Measurements from ENCODE around the gene INPP4A.
A peak's percentile ranks its signal among the peaks of the same experiment; 100 is the strongest.

The INPP4A gene

DNA sequence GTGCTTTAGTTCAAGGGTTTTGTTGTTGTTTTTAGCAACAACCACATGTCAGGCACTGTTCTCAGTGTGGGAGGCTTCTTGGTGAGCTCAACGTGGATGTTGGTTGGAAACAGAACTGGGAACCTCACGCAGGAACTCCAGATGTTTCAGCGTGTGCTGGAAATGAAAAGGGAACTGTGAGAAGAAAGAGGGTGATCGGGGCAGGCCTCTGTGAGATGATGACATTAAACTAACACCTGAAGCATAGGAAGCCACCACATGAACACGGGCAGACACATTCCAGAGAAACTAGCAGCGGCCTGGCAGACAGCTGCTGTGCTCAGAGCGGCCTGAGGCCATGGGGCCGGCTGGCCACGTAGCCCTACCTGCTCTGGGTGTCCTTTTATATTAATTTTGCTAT lies 97.2 kb downstream of the INPP4A start:
- DNase-seq (ENCODE audit: low read depth) = no peak

DNA sequence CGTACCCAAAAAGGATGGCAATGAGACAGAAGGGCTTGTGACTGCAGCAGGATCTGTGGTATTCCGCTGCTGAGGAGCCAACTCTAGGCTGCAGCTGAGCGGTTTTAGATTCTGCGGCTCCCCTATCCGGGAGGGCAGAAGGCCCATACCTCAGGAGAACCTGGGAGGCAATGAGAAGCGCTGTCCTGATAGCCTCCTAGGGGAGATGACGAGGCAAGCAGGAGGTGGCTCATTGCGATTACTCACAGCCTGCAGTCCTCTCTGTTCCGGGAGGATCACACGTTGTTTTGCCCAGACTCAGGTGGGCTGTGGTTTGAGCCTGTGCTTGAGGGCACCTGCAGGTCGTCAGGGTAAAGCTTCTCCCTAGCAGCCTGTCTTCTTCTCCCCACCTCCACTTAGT lies 98.6 kb downstream of the INPP4A start:
- DNase-seq (ENCODE audit: low read depth) = no peak

DNA sequence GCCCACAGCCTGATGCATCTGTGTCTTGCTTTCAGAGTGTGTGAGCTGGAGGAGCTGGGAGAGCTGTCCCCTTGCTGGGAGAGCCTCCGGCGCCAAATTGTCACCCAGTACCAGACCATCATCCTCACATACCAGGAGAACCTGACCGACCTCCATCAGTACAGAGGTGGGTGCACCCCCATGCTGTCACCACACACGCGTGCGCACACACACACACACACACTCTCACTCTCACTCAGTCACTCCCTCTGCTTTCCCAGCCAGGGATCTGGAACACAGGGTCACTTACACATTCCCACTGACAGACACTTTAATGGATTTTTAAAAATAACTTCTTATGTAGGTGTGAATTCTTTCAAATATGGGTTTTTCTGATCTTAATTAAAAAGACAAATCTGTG lies 99.2 kb downstream of the INPP4A start:
- DNase-seq (ENCODE audit: low read depth) = no peak

DNA sequence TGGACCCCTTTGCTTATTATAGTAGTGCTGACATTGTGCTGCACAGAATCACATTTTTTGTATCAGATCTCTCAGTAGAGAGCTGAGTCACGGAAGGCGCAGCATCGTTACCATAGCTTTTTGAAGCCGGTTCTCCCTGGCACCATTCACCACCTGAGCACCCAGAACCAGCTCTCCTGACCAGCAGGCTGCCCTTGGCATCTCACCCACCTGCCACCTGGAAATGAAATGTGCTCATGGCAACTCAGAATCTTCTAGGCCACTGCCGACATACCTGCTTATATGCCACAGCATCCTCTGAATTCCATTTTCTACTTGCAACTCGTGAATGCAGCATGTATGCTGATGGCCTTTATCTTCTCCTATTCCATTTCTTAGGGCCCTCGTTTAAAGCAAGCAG lies 100.9 kb downstream of the INPP4A start:
- no peak for DNase-seq (ENCODE audit: low read depth)

DNA sequence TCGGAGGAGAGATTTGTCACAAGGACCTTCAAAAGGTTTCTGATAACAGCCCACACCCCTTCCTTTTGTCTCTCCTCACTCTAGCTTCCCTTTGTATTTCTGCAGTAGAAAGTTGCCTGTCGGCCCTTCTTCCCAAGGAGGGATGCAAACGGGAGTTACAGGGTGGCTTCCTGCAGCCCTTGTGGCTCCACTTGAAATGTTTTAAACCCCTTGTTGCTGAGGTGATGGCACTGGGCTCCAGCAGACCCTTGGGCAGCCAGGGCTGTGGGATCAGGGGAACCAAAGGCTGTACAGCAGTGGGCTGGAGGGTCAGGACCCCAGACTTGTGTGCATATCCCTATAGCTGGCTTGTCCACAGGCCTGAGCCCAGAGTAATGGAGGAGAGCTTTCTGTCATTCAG lies 101.5 kb downstream of the INPP4A start:
- no peak for DNase-seq (ENCODE audit: low read depth)

DNA sequence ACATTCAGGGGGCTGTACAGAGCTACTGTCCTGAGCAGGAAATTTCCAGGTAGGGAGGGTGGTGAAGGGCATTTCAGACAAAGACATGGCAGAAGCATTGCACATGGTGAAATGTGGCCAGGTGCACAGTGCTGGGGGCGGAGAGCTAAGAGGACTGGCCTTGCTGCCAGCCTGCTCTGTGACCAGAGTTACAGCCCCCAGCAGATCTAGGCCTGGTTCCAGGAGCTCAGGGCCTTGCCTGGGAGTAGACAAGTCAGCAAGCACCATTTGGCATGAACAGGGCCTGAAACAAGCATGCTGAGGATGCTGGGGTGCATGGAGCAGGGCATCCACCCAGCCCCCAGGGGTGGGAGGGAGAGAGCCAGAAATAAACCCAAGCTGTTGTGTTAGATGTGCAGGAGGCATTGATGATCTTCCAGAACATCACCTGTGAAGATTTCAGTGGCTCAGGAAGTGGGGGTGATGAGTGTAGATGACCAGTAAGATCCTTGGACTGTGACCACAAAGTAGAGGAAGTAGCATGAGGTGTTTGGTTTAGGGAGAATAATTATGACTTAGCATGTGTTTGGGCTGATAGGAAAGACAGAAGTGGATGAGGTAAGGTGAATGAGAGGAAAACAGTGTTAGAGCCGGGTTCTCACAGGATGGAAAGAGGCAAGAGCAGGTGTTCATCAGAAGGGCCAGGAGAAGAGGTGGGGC lies 102.6 kb downstream of the INPP4A start:
- DNase-seq (ENCODE audit: low read depth) = no peak

DNA sequence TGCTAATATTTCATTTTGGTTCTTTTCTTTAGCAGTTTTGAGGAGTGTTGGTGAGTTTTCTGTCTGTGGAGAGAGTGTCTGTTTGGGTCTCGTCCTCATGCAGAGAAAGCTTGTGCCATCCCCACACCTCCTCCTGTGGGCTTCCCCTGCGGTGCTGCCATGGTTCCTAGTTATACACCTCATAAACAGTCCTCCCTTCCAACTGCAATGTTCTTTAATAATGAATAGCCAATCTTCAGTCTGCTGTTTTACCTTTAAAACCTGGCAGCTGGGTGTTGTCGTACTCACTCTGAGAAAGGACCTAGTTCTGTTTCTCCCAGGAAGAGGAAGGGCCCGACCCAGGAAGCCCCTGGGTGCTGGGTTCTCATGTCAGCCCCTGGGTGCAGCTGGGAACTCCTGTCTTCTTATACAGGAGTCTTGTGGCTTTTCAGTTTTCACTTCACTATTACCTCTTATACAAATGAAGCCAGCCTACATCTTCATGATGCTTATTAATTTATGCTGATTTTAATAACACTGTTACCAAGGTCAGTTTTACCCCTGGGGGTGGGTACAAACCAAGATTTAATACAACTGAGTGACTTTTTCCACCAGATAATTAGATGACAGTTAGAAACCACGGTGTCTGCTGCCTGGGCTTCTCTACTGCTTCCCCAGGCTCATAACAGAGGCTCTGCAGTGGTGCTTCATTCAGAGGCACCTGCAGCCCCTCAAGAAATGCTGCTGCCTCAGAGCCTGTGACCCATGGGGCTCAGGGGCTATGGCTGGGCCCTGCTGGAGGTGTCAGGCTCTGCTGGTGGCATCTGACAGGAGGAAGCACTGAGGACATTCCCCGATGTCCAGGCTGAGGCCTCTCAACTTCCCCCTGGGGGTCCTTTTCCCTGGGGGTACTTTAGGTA lies 104.5 kb downstream of the INPP4A start:
- no peak for DNase-seq (ENCODE audit: low read depth)

DNA sequence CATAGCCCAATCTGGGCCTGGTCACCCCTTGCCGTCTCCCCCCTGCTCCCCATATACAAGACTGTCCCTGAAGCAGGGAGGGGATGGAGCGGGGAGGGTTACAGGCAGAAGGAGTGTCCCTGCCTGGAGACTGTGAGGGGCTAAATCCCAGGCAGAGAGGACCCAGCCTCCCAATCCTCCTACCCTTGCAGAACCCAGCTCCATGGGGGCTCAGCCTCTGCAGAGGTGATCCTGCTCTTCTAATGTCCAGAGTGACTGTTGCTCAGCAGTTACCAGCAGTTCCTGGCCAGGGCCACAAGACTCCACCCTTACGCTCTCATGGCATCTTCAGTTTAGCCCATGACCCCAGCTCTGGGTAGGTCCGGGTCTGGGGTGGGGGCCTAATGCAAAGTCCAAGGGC lies 105.5 kb downstream of the INPP4A start:
- DNase-seq (ENCODE audit: low read depth) = no peak

DNA sequence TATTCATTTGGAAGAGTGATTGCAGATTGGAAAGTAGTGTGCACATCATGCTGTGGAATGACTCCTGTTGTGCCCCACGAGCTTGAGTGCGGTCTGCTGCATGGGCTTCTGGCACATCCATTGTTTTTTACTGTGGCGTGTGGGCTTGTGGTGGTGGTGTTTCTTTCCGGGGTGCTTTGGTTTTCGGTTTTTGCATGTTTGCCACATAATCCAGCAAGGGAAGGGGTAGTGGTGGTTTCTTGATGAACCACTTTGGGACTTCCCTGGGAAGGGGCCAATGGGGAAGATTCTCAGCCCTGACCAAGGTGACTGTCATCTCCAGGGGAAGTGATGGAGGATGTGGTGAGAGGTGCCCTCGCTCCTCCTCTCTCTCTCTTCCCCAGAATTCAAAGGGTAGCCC lies 106.7 kb downstream of the INPP4A start:
- DNase-seq (ENCODE audit: low read depth) = peak; percentile 6

DNA sequence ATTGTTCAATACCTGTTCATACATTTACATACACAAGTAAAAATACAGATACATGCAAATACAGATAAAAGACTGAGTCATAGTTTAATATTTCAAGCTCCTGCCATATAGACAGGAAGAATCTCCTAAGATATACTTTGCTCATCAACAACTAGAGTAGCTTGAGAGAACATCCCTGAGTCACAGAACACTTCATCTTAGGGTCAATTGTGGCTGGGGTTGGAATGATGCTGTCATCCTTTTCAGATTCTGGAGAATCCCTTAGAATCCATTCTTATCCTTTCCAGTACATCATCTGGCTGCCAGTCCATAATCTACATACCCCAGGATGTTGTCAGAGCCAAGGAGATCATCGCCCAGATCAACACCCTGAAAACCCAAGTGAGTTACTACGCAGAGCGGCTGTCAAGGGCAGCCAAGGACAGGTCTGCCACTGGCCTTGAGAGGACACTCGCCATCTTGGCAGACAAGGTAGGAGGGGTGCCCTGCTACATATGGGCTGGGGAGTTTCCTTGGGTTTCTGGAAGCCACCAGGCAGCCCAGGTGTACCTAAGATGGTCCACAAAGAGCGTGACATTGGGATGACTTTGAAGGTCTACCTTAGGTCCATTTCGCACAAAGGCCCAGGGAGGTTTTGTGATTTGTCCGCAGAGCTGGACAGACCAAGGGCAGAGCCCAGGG lies 108.0 kb downstream of the INPP4A start:
- no peak for DNase-seq (ENCODE audit: low read depth)

DNA sequence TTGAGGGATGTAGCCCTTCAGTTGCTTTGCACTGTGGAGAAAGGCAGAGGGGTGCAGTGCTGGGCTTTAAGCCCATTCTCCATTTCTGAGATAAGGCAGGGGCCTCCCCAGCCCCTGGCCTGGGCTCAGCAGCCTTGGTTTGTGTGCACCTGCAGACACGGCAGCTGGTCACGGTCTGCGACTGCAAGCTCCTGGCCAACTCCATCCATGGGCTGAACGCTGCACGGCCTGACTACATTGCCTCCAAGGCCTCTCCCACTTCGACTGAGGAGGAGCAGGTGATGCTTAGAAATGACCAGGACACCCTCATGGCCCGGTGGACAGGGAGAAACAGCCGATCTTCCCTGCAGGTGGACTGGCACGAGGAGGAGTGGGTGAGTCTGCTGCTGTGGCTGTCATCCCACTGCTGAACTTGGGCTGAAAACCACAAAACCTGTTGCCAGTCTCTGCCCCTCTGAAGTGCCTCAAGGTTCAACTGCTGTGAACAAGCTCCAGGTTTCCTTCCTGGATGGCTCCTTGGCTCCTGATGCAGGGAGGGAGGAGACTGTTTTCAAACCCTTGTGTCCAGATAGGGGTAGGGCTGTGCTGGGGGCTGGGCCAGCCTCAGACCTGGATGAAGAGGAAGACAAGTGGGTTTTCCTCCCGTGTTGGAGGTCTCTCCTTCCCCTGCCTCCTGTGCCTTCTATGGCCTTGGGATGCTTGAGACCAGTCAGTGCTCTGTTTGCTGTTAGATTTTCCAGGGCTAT lies 109.6 kb downstream of the INPP4A start:
- no peak for DNase-seq (ENCODE audit: low read depth)

DNA sequence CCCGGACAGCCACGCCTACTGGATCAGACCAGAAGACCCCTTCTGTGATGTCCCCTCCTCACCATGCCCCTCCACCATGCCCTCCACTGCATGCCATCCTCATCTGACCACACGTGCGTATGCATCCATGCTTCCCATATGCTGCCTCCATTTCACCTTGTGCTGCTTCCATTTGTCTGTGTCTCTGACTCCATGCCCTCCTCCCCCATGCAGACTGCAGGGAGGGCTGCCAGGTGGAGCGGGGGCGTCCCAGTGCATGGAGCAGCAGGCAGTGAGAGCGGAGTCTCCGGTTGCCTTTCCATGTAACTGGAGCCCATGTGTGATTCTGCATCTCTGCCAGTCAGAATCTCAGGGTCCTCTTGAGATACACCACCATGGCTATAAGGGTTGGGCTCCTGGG lies 111.0 kb downstream of the INPP4A start:
- no peak for DNase-seq (ENCODE audit: low read depth)

DNA sequence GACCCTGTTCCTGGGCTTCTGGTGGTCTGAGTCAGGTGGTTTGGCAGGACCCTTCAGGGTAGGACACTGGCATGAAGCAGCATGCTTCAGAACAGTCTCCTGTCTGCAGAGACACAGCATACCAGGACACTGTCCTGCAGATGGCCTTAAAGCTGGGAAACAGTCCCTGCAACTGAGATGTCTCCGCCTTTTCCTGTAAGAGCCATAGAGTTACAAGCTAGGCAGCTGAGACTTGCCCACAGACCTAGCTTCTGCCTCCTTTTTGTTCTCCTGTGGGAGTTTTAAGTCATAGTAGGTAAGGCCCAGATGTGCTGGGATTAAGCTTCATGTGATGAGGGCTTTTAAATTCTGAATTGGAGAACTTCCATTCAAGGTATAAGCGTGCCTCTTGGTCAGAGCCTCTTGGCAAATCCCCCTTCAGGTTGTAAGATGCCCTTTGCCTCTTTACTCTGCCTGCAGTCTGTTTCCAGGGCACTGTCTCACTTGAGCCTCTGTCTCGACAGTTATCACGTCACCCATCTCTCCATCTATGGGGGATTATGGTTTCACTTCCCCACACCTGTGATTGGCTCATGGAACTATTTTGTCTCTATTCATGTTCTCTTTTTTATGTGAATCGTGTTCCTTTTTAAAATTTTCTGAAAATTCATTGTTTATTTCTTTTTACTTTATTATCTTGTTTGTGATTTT lies 111.8 kb downstream of the INPP4A start:
- DNase-seq (ENCODE audit: low read depth) = no peak

DNA sequence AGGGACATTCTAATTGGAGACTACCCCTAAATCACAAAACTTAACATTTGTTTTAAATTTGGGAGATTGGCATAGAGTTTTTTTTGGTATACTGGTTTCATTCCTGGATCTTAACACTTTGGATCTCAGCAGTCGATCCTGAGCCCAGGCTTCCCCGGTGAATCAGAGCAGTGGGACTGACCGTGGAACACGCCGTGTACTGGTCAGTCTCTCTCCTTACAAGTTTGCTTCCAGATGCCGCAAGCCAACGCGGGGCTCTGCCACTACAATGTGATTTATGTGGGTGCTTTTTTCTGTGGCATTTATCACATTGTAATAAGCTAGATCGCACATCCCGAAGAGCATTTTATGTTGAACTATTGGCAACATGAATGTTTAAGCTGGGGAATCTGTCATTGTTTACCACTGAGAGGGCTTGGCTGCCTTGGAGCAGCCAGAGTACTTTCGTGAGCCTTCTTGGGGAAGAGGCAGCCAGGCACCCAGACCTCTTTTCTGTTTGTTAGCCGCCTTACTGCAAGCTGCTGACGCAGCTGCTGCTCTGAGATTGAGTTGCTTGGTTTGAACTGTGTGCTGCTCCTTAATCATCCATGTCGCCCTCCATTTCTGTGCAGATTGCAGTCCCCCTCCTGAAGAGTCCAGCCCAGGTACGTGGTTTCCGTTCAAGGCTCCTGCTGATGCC lies 114.3 kb downstream of the INPP4A start:
- DNase-seq (ENCODE audit: low read depth) = no peak

DNA sequence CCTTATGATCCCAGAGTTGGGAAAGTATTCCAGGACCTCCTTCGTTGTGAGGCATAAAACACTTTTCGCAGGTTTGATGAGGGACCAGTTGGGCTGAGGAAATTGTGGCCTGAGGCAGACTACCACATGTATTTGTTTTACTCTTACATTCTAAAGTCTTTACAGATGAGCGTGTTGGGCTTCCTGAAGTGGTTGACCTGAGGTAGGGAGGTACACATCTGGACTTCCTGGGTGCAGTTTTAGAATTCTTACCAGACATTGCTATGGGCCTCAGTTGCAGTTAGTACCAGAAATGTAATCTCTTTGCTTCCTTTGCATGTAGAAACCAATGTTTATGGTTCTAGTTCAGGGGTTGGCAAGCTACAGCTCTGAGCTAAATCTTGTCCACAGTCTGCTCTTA lies 114.9 kb downstream of the INPP4A start:
- DNase-seq (ENCODE audit: low read depth) = no peak

DNA sequence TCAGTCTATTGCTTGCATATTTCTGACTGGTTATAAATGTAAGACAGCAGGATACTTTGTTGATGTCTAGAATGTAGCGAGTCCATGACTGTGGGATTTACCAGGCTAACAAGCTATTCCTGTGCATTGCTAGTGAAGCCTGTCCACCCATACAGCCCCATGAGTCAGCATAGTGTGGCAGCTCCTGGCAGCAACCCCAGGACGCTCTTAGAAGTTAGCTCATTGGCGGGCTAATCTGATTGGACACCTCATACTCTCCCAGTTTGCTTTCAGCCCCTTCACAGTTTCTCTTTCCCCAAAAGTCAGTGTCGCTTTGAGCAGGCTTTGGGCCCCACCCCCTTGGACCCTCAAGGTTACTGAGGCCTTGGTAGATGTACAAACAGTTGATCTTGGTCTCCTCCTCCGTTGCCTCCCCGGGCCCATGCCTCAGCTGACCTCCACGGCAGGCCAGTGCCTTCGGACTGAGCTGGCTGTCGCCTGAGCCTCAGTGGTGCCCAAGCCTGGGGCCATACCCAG lies 115.7 kb downstream of the INPP4A start:
- no peak for DNase-seq (ENCODE audit: low read depth)

DNA sequence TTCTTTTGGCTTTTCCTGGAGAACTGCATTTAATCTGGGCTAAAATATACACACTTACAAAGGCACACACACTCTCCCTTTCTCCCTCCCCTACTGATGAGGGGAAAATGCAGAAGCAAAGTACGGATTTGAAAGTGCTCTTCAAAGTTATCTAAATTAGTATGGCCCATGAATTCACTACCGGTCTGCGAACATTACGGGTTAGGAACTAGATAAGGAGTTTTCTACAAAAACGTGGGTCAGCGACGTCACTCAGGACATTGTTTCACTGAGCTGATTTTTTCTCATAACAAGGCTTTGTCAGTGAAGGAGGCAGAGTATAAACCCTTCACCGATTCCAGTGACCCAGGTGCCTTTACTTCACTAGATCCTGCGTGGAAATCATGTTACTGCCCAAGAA lies 116.4 kb downstream of the INPP4A start:
- DNase-seq (ENCODE audit: low read depth) = no peak

DNA sequence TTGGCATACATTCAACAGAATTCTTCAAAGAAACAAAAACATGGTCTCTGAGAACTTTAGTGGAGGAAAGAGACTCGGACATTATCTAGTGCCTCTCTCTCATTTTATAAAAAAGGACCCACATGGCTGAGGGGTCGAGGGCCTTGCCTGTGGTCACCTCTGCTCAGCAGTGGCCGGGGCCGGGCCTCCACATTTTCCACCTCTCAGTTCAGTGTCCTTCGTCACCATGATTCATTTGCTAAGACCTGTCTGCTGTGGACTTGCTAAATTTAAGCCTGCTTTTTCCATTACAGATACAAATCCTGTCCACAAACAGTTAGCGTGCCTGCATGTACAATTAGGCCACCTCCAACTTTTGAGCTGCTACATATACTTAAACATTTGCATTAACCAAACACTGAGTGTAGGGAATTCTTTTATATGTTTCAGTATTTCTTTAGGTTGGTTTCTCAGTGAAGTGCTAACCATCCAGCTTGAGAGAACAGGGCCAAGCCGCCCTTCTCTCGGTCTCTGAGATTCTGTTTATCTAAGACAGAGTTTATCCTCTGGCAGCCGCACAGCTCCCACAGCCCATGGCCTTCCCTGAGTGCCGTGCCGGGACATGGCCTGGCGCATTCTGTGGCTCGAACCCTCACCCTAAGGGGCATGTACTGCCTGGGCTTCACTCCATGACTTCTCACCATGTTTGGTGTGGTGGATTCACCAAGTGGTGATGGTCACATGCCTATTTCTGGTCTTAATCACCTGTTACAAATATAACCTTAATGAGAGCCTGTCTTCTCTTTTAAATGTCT lies 117.4 kb downstream of the INPP4A start:
- no peak for DNase-seq (ENCODE audit: low read depth)

DNA sequence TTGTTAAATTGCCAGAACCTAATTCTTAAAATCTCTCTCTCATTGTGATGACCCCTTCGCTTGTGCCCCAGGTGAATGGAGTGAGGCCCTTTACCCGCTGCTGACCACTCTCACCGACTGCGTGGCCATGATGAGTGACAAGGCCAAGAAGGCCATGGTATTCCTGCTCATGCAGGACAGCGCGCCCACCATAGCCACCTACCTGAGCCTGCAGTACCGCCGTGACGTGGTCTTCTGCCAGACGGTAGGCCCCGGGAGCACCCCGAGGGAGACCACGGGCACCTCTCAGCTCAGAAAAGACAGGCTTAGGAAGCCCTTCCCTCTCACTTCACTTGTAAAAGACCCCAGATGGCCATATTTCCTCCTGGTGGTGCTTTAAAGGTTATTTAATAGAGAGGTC lies 118.7 kb downstream of the INPP4A start:
- DNase-seq (ENCODE audit: low read depth) = no peak

DNA sequence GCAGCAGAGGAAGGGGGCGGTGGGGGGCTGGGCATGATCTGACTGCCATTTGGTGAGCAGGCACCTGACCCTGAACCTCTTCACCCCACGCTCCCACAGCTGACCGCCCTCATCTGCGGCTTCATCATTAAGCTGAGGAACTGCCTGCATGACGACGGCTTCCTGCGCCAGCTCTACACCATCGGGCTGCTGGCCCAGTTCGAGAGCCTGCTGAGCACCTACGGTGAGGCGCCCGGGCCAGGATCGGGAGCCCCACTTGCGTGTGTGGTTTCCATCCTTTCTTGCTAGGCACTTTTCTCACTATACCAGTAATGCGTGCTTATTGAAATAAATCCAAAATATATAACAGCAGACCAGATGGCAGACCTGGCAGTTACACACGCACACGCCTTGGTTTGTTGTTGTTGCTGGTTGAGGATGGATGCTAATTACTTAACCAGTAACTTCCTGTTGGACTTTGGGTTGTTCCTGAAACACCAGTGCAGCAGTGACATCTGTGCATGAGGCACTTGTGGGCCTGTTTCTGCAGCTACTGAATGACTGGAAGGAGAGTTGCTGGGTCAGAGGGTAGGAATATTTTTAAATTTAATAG lies 120.0 kb downstream of the INPP4A start:
- no peak for DNase-seq (ENCODE audit: low read depth)

Data from activated T-helper 9 cell treated with anti-CD3 and anti-CD28 coated beads, Interleukin-2, amount 50 U/mL, for 16 hours (primary cell).